Osteocyte (in vitro differentiated cells): ENCODE data around the gene TTC21A. TPM values are rescaled to one million over a fixed set of nuclear protein-coding genes. Genes with fewer than 3 reads are reported as not detected.

Experiments used
- DNase-seq: peaks from one replicate; pipeline ENCODE4 v3.0.0; 2021; ENCODE audit warnings: mixed read lengths; ENCODE audit not compliant: unreplicated experiment; ENCODE audit errors: extremely low spot score
- H3K27ac Mint-ChIP-seq: one replicate; pipeline ENCODE4 v1.8.0; 2021; ENCODE audit warnings: mild to moderate bottlenecking, mixed read lengths; ENCODE audit not compliant: unreplicated experiment
- H3K27me3 Mint-ChIP-seq: one replicate; pipeline ENCODE4 v1.8.0; 2021; ENCODE audit warnings: mixed read lengths; ENCODE audit not compliant: unreplicated experiment
- H3K36me3 Mint-ChIP-seq: one replicate; pipeline ENCODE4 v1.8.0; 2021; ENCODE audit warnings: mixed read lengths; ENCODE audit not compliant: unreplicated experiment
- H3K4me1 Mint-ChIP-seq: one replicate; pipeline ENCODE4 v1.8.0; 2021; ENCODE audit warnings: mixed read lengths; ENCODE audit not compliant: unreplicated experiment
- H3K4me3 Mint-ChIP-seq: one replicate; pipeline ENCODE4 v1.8.0; 2021; ENCODE audit warnings: mild to moderate bottlenecking, moderate library complexity, mixed read lengths; ENCODE audit not compliant: unreplicated experiment
- H3K9me3 Mint-ChIP-seq: one replicate; pipeline ENCODE4 v1.8.0; 2021; ENCODE audit warnings: mixed read lengths; ENCODE audit not compliant: unreplicated experiment
- CTCF ChIP-seq: fragments of 200-600 bp; sonication (generic); IDR thresholded peaks from 2 replicates; pipeline ENCODE4 v1.5.0; 2021; ENCODE audit warnings: antibody characterized with exemption, mild to moderate bottlenecking, moderate library complexity
- total RNA-seq: library from RNA; stranded (reverse); gene quantifications from 2 replicates; pipeline ENCODE4 v1.2.1, GENCODE V29; 2021

Gene TTC21A
- total RNA-seq, 1 donor from 2014 or later, result 10.3 TPM

GRCh38 chr3:39149498-39150147, 42.1 kb downstream of the TTC21A start:
- H3K4me3 Mint-ChIP-seq, result peak overlapping the region; percentile 97
- no peaks in the 10 kb centered on the region for H3K9me3 Mint-ChIP-seq
- H3K4me1 Mint-ChIP-seq, result peaks cover 80% of the 10 kb centered on the region
- peak overlapping the region; percentile 99 for H3K27ac Mint-ChIP-seq
- peaks cover 11% of the 10 kb centered on the region for H3K36me3 Mint-ChIP-seq
- H3K27me3 Mint-ChIP-seq, result no peaks in the 10 kb centered on the region
- DNase-seq, result no peak
- TF ChIP-seq CTCF, result no peak

GRCh38 chr3:39150148-39150802, 42.8 kb downstream of the TTC21A start:
- no peaks in the 10 kb centered on the region for H3K27me3 Mint-ChIP-seq
- H3K4me3 Mint-ChIP-seq, result peak overlapping the region; percentile 97
- peaks cover 4% of the 10 kb centered on the region for H3K36me3 Mint-ChIP-seq
- DNase-seq, result no peak
- peak overlapping the region; percentile 99 for H3K27ac Mint-ChIP-seq
- H3K4me1 Mint-ChIP-seq, result peaks cover 78% of the 10 kb centered on the region
- peak; percentile 23 for TF ChIP-seq CTCF
- no peaks in the 10 kb centered on the region for H3K9me3 Mint-ChIP-seq

- H3K27ac Mint-ChIP-seq, result peak overlapping the region; percentile 99
- H3K4me3 Mint-ChIP-seq, result peak overlapping the region; percentile 97
- peak; percentile 95 for DNase-seq
- H3K4me1 Mint-ChIP-seq, result peaks cover 71% of the 10 kb centered on the region
- no peak for TF ChIP-seq CTCF
- peaks cover under 1% of the 10 kb centered on the region for H3K36me3 Mint-ChIP-seq
- no peaks in the 10 kb centered on the region for H3K27me3 Mint-ChIP-seq
- H3K9me3 Mint-ChIP-seq, result no peaks in the 10 kb centered on the region
Measured at GRCh38 chr3:39150803-39151631, 43.5 kb downstream of the TTC21A start.

- peaks cover 6% of the 10 kb centered on the region for H3K27me3 Mint-ChIP-seq
- H3K9me3 Mint-ChIP-seq, result no peaks in the 10 kb centered on the region
- peaks cover 42% of the 10 kb centered on the region for H3K4me1 Mint-ChIP-seq
- H3K27ac Mint-ChIP-seq, result peak overlapping the region; percentile 62
- no peaks in the 10 kb centered on the region for H3K36me3 Mint-ChIP-seq
- DNase-seq, result no peak
- H3K4me3 Mint-ChIP-seq, result peak overlapping the region; percentile 62
- no peak for TF ChIP-seq CTCF
Measured at GRCh38 chr3:39153977-39154279, 46.4 kb downstream of the TTC21A start.
